HG03521 (cell line): ENCODE data around the gene RBM23.

Source experiments
- ATAC-seq: cut with Tn5 transposase; IDR thresholded peaks from one replicate; pipeline ENCODE4 v1.9.1; 2021; ENCODE audit warnings: mild to moderate bottlenecking, moderate library complexity; ENCODE audit not compliant: unreplicated experiment

RBM23 gene

DNA sequence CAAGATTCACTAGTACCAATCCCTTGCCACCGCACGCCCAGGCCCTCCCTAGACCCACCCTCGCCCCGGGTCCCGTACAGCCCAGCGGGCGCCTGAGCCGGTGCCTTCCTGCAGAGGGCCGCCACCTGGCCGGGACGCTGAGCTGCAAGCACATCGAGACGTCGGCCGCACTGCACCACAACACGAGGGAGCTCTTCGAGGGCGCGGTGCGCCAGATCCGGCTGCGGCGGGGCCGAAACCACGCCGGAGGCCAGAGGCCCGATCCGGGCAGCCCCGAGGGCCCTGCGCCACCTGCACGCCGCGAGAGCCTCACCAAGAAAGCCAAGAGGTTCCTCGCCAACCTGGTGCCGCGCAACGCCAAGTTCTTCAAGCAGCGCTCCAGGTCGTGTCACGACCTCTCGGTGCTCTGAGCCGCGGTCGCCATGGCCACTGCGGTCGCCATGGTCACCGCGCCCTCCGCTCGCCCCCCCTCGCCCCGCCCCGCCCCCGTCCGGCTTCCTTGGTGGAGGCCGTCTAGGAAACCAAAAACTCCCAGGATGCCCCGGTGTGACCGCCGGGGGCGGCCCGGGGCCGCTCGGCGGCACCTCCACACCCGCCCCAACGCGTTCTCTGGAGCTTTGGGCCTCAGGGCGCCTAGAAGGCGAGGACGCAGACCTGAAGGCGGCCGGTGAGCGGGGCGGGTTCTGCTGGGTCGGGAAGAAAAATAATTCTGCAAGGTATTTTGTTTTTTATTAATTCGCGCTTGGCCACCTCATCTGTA, 32.3 kb downstream of the RBM23 start:
- ATAC-seq: peak; percentile 49

GRCh38 chr14:22885975-22886374, 33.0 kb downstream of the RBM23 start:
- no peak for ATAC-seq

- no peak for ATAC-seq
Measured at GRCh38 chr14:22884738-22885523, 34.0 kb downstream of the RBM23 start.

DNA sequence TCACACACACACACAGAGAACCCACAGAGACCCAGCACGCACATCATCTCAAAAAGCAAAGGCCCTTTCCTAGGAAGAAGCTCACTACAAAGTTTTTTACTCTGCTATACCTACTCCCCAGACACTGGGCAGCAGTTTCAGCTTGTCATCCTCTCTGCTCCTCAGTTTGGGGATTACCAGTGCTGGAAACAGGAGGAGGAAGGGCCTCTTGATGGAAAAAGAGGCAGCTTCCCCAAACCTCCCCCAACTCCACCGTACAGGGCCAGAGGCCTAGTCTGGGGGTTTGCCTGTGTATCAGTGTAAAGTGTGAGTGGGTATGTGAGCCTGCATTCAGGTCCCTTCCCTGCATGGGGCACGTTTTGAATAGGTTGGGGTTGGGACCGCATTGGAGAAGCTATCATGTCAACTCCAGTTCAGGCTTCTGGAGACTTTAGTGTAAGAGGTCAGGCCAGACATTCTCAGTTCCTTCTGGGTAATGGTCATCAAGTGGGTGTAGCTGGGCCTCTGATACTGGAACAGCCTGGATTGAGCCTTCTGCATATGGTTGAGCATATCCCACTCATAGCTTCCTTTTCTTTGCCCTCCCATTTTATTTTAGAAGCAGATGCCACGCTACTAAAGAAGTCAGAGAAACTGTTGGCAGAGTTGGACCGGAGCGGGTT, 34.7 kb downstream of the RBM23 start:
- no peak for ATAC-seq

DNA sequence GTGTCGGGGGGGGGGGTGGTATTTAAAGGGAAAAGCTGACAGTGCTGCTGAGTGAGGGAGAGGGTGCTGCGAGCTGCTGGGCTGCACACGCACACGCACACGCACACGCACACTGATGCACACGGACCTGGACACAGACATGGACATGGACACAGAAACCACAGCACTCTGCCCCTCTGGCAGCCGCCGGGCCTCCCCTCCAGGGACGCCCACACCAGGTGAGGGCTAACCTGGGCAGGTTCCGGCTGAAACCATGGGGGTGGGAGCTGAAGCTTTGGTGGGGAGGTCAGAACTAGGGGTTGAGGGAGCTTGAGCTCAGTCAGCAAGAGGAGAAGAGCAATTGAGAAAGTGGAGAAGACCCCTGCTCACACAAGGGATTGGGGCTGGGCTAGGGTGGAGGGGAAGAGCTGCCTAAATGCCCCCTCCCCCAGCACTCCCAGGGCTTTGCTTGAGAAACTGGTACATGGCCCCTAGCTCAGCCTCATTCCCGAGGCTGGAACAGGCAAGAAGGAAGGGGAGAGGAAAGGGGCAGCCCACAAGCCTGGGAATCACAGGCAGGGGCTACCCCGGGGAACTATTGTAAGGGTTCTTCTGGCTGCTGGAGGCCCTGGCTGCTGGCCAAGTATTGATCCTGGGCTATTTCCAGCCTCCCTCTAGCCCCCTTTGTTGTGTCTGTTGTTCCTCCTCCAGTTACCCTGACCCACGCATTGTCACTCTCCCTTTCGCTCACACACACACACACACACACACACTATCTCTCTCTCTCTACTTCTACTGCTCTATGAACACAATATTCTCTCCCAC, 35.6 kb downstream of the RBM23 start, which contains the start of gene REM2:
Gene REM2 (plus strand): TSS at position 50 of the 804 bp plus-strand sequence. CDS start 66 bp downstream, at position 116.
- ATAC-seq: no peak

GRCh38 chr14:22882529-22883172, 36.3 kb downstream of the RBM23 start:
- ATAC-seq: no peak

GRCh38 chr14:22882064-22882463, 36.9 kb downstream of the RBM23 start:
- no peak for ATAC-seq

DNA sequence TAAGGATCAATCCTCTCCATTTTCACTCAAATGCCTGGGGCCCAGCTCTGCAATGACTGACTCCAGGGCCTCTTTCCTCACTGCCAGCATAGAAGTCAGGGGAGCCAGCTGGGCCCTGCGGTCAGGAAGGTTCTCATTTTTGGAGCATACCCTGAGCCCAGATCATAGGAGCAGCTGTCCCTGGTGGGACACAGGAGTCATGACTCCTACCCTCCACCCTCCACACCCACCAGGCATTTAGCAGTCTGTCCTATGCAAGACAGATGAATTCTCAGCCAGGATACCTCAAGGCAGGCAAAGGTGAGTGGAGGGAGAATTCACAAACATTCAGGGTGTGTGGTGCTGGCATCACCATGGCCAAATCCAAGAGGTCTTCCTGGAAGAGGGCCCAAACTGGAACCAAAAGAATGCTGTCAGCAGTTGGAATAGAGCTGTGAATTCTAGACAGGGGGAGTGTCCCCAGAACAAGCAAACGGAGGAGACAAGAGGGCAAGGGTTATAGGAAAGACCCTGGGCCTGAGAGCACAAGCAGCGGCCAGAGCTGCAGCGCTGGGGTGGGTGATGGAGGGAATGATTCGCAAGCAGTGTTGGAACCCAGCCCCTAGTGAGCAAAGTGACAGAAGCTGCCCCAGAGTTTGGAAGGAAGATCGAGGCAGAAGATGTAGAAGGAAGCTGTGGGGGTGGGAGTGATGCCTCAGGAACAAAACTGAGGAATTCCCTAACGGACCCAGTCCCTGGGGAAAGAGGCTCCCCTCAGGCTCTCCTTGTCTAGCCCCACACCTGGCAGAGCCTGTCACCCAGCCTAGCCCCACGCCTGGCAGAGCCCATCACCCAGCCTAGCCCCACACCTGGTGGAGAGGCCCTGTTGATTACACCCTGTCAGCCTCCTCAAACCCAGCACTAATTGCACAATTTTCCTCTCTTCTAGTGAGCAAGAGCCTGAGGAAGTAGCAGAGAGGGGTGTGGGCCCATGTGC, 40.4 kb downstream of the RBM23 start:
- ATAC-seq: no peak

DNA sequence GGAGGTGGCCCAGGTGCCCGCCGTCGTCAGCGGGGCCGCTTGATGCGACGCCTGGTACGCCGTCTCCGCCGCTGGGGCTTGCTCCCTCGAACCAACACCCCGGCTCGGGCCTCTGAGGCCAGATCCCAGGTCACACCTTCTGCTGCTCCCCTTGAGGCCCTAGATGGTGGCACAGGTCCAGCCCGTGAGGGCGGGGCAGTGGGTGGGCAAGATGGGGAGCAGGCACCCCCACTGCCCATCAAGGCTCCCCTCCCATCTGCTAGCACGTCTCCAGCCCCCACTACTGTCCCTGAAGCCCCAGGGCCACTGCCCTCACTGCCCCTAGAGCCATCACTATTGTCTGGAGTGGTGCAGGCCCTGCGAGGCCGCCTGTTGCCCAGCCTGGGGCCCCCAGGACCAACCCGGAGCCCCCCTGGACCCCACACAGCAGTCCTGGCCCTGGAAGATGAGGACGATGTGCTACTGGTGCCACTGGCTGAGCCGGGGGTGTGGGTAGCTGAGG, 41.9 kb downstream of the RBM23 start:
- ATAC-seq: no peak

- ATAC-seq: no peak
Measured at GRCh38 chr14:22875748-22876319, 43.1 kb downstream of the RBM23 start.

DNA sequence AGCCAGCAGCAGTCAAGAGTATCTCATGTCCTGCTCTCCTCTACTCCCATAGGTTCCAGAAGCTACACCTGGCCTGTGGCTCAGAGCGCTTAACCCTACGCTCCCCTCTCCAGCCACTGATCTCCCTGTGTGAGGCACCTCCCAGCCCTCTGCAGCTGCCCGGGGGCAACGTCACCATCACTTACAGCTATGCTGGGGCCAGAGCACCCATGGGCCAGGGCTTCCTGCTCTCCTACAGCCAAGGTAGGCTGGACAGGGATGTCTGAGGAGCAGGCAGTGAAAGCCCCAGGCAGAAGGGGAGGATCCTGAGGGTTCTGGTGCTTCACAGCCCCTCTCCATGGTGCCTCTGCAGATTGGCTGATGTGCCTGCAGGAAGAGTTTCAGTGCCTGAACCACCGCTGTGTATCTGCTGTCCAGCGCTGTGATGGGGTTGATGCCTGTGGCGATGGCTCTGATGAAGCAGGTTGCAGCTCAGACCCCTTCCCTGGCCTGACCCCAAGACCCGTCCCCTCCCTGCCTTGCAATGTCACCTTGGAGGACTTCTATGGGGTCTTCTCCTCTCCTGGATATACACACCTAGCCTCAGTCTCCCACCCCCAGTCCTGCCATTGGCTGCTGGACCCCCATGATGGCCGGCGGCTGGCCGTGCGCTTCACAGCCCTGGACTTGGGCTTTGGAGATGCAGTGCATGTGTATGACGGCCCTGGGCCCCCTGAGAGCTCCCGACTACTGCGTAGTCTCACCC, 43.8 kb downstream of the RBM23 start:
- ATAC-seq: no peak

DNA sequence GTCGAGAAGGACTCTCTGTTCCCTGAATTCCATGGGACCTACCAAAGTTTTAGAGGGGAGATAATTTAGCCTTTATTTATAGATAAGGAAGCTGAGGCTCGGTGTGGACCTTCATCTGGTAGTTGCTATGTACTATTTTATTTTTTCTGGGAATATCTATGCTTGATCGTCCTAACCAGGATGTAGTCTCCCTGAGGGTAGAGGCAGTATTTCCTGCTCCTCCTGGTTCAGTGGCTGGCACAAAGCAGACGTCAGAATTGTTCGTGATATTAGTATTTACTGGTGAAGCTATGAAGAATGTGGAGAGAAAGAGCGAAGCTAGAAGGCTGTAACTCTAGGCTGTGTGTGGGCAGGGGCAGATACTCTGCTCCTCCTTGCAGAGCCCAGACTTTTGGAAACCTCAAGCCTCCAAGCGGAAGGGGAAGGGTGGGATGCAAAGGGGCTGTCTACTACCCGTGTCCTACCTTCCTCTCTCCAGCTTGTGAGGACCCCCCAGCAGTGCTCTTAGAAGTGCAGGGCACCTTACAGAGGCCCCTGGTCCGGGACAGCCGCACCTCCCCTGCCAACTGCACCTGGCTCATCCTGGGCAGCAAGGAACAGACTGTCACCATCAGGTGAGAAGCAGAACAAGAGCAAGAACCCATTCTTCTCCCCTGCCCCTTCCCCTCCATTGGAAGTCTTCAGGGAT, 46.0 kb downstream of the RBM23 start:
- ATAC-seq: no peak

DNA sequence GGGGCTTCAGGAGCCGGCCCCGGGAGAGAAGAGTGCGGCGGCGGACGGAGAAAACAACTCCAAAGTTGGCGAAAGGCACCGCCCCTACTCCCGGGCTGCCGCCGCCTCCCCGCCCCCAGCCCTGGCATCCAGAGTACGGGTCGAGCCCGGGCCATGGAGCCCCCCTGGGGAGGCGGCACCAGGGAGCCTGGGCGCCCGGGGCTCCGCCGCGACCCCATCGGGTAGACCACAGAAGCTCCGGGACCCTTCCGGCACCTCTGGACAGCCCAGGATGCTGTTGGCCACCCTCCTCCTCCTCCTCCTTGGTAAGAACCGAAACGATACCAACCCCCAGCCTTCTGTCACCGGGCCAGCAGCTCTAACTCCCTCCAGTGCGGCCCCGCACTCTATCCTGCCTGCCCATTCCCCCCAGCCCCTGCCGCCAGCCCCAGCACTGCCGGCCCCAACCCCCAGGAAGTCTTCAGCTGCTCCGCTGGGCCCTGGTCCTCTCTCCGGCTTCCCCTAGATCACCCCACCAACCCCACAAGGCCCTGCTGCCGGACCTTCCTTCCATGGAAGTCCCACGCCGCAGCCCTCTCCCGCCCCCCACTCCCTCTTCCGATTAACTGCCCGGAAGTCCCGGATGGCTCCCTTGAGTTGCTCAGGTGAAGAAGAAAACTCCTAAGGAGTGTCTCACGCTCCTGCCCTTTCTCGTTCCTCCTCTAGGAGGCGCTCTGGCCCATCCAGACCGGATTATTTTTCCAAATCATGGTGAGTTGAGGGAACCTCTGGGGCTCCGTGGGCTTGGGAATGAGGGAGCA, 46.7 kb downstream of the RBM23 start:
- peak; percentile 19 for ATAC-seq

DNA sequence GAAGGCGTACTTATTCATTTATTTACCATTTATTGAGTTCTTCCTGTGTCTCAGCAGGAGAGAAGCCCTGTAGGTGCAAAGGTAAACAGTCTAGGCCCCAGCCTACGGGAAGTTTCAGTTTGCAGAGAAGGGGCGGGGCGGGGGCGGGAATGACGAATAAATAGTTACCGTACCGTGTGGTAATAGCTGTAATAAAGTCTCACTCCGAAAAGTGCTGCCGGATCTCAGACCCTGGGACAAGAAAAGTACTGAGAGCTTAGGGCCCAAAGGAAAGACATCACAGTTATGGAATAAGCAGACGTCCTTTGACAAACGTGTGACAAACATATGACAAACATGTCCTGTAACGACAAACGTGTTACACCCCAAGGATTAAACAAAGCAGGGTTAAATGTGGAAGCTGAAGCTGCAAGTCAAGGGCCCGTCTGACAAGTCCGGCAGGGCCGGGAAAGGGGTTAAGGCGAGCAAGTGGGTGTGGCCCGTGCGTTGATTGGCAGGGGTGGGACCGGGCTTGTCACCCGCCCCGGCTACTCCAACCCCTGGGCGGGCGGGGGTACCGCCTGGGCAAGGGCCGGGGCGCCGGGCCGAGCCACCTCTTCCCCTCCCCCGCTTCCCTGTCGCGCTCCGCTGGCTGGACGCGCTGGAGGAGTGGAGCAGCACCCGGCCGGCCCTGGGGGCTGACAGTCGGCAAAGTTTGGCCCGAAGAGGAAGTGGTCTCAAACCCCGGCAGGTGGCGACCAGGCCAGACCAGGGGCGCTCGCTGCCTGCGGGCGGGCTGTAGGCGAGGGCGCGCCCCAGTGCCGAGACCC, 47.5 kb downstream of the RBM23 start, which contains the start of gene LRP10:
Gene LRP10 (plus strand): TSS at position 517 of the 809 bp plus-strand sequence. CDS start 564 bp downstream, outside the sequence.
- peak; percentile 70 for ATAC-seq

GRCh38 chr14:22870811-22871223, 48.1 kb downstream of the RBM23 start:
- ATAC-seq: peak; percentile 23
